ENCODE data around the gene NFATC1.

Gene NFATC1

DNA sequence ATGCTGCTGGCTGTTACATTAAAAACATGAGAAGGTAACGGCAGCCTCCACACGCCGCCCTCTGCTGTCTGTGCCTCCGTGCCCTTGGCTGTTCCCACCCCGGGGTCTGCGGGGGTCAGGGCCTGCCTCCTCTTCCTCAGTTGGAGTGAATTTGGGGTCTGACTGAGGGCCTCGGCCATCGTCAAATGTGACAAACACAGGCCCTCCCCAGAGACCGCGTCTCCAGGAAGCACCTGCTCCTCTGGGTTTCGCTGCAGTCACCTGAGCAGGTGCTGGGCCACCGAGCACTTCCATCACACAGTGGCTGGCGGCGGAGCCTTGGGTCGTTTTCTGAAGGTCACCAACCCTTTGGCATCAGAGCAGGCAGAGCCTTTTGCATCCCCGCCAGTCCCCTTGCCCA lies 70.9 kb downstream of the NFATC1 start:
- DNase-seq (ENCODE audit: low spot score): no peak
- Histone ChIP-seq H3K27ac (no peak overlapping the region), H3K4me3 (no peak overlapping the region)
- TF ChIP-seq, protein P1, sequence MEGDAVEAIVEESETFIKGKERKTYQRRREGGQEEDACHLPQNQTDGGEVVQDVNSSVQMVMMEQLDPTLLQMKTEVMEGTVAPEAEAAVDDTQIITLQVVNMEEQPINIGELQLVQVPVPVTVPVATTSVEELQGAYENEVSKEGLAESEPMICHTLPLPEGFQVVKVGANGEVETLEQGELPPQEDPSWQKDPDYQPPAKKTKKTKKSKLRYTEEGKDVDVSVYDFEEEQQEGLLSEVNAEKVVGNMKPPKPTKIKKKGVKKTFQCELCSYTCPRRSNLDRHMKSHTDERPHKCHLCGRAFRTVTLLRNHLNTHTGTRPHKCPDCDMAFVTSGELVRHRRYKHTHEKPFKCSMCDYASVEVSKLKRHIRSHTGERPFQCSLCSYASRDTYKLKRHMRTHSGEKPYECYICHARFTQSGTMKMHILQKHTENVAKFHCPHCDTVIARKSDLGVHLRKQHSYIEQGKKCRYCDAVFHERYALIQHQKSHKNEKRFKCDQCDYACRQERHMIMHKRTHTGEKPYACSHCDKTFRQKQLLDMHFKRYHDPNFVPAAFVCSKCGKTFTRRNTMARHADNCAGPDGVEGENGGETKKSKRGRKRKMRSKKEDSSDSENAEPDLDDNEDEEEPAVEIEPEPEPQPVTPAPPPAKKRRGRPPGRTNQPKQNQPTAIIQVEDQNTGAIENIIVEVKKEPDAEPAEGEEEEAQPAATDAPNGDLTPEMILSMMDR (IDR thresholded peaks at IDR 0.05): no peak

DNA sequence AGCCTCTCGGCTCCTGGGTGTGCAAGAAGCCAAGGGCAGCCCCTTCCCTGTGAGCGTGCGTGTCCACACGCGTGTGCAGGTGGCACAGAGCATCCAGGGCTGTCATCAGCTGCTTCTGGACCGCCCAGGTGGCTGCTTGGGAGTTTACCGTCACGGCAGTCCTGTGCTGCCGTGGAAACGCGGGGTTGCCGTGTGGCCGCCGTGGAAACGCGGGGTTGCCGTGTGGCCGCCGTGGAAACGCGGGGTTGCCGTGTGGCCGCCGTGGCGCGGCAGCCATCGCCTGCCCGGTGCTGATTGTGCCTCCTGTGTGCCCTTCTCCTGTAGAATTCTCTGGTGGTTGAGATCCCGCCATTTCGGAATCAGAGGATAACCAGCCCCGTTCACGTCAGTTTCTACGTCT lies 71.4 kb downstream of the NFATC1 start:
- no peak for DNase-seq (ENCODE audit: low spot score)
- no peak overlapping the region for H3K27ac ChIP-seq
- TF ChIP-seq, protein P1 (IDR thresholded peaks at IDR 0.05): no peak
- H3K4me3 ChIP-seq: no peak overlapping the region

DNA sequence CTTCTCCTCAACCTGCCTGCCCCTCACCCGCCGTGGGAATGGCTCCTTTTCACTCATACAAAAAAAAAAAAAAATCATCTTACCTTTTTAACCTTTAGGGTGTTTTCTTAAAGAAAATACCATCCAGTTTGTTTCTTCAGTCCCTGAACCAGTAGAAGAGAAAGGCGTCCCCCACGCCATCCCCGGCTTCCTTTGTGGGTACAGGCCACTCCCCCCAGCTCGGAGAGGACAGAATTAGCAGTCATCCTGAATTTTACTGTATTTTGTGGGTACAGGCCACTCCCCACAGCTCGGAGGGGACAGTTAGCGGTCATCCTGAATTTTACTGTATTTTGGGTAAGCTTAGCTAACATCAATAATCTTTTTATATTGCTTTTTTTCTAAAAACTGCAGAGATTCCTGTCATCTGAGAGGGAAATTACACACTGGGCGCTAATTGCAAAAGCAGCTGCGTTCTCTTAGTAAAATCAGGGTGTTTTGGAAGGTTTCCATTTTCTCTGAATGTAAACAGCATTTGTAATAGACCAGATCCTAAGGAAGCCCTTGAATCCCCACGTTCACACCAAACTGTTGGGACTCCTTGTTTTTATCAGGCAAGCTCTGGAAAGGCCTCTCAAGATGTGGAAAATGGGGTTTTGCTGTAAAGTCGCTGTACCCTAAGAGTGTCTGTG lies 72.5 kb downstream of the NFATC1 start:
- DNase-seq (ENCODE audit: low spot score): no peak
- no peak overlapping the region for H3K27ac ChIP-seq
- no peak overlapping the region for H3K4me3 ChIP-seq
- TF ChIP-seq, protein P1 (IDR thresholded peaks at IDR 0.05): no peak

DNA sequence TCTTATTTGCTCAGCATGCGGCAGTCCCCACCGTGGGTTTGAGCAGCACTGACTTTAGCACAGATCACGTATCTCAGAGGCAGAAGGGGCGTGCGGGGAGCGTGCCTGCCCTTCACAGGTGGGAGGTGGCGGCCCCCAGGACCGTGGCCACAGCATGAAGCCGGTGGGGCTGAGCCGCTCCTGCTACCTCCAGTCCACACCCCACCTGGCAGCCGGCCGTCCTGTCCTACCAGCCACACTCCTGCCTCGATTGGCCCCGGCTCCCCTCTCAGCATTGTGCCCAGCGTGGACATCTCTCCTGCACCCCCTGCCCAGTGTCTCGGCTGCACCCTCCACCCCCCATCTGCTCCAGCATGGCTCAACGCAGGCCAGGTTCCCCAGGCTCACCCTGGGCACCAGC lies 73.6 kb downstream of the NFATC1 start:
- Histone ChIP-seq H3K4me3 (no peak overlapping the region), H3K27ac (no peak overlapping the region)
- DNase-seq (ENCODE audit: low spot score): no peak
- TF ChIP-seq, protein P1 (IDR thresholded peaks at IDR 0.05): no peak

DNA sequence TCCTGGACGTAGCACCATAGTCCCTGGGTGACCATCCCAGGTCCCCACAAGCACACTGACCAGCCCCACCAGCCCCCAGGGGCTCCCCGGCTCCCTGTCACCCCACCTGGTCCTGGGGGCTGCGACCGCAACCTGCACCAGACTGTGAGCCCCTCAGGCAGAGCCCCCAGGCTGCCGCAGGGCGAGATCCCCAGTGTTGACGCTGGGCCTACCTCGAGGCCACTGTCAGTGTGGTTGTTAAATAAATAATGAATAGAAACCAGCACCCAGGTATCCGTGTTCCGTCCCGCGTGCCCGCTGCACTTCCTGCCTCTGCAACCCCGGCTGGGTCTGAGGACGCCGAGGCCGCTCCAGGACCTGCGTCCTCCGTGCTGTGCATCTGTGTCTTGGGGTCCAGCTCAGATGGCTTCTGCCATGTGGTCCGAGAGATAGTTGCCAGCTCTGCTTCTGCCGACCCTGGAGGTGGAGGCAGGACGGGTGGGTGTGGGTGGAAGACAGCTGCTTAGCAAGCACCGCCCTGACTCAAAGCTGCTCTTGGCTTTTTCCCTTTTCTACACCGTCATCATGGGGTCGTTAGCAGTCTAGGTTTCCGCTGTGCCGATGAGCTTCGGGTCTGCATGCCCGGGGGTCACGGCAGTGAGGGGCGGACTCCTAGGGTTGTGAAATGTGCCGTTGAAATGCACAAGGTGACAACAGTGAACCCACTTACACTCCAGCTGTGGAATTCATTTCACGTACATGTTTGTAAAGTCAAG lies 74.2 kb downstream of the NFATC1 start:
- no peak overlapping the region for H3K4me3 ChIP-seq
- TF ChIP-seq, protein P1 (IDR thresholded peaks at IDR 0.05): no peak
- no peak for DNase-seq (ENCODE audit: low spot score)
- no peak overlapping the region for H3K27ac ChIP-seq

DNA sequence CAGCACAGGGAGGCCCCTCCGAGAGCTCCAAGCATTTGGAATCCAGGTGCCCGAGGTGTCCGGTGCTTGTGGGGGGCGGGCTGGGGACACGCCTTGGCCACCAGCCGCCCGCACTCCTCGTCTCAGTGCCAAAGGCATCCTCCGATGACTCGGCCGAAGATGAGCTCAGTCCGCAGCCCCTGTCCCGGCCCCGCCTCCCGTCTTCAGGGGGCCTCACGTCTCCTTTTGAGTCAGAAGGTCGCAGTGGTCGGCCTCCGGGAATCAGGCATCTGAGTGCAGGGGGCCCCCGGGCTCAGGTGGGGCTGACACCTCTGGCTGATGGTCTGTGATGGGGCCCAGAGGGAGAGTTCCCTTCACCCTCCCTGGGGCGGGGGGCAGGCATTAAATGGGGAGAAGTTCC lies 74.8 kb downstream of the NFATC1 start:
- no peak overlapping the region for H3K4me3 ChIP-seq
- TF ChIP-seq, protein P1 (IDR thresholded peaks at IDR 0.05): no peak
- no peak overlapping the region for H3K27ac ChIP-seq
- no peak for DNase-seq (ENCODE audit: low spot score)

DNA sequence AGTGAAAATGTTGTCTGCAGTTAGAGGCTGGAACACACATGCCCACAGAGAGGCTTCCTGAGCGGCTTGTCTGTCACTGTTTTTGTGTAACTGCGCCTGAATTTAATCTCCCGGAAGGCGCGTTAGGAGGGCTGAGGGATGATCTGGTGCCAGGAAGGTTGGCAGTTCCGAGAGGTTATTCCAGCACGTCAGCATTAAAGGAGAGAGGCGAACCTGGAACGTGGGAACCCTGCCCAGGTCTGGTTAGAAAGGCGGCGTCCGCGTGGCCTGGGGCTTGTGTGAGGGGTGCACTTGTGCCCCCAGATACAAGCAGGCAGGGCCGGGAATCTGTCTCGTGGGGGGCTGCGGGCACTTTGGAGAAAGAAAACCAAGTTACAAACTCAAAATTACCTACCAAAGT lies 75.3 kb downstream of the NFATC1 start:
- TF ChIP-seq, protein P1 (IDR thresholded peaks at IDR 0.05): no peak
- no peak overlapping the region for H3K4me3 ChIP-seq
- no peak overlapping the region for H3K27ac ChIP-seq
- no peak for DNase-seq (ENCODE audit: low spot score)

Data from coronary artery (tissue), 2 donors.